NCI-H2196 (cell line): ENCODE results near the gene CNOT4.

Source experiments
- DNase-seq: peaks from one replicate; lab custom pipeline; 2025; ENCODE audit not compliant: unreplicated experiment; lab: John Stamatoyannopoulos, UW

CNOT4 gene

DNA sequence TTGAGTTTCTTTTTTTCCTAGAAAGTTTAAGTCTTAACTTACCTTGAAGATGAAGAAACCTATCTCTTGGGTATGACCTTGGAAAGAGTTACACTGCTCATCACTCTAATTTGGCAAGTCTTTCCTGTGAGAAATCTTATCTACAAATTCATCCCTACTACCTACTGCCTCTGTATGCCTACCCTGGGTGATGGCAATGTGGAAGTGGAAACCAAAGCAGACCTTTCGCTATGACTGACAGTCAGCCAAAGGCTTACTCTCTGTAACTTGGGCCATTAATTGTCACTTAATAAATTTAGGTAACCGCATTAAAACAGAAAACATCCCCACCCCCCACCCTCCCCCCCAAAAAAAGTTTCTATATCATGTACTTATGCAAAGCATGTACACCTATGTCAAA, 103.9 kb downstream of the CNOT4 start:
- DNase-seq, result no peak

DNA sequence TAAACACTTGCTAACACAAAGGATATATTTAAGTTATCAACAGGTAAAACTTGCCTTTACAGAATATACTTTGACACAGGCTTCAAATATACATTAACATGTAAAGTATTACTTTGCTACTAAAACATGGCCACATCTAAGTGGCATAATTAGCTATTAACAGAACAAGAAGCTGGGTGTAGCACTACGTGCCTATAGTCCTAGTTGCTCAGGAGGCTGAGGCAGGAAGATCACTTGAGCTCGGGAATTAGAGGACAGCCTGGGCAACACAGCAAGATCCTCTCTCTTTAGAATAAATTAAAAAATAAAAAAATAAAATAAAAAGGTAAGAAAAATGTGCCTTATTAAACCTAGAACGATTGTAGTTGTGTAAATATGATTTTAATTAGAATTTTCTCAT, 106.6 kb downstream of the CNOT4 start:
- no peak for DNase-seq

DNA sequence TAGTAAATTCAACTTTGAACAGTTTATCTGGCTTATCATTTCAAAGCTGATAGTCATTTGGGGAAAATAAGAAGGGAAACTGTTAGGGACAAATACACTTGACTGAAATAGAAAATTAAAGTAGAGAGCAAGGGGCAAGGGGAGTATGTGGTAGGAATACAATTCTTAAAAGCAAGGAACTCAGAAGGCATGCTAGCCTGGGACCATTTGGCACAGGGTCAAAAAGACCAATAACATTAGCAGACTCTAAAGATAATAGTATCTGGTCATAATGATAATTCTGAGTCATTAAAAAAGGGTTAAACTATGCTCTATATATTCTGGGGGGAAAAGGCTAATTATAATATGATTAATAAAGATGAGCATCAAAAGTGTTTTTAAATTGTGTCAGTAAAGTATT, 112.2 kb downstream of the CNOT4 start:
- no peak for DNase-seq

DNA sequence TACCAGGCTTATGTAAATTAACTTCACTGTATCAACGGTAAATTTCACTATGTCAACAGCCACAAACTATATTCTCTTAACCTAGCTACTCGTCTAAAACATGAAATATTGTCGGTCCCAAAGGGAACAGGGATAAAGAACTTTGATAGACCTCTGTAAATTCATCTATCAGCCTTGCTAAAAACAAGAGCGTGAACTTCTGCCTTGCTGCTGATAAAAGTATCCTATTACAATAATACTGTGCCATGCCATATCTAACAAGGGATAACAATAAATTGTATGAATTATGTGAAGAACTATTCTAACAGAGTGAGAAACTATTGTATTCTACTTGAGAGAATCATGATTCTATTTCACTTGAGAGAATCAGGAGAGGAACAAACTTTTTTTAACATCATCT, 117.2 kb downstream of the CNOT4 start:
- DNase-seq, result no peak

DNA sequence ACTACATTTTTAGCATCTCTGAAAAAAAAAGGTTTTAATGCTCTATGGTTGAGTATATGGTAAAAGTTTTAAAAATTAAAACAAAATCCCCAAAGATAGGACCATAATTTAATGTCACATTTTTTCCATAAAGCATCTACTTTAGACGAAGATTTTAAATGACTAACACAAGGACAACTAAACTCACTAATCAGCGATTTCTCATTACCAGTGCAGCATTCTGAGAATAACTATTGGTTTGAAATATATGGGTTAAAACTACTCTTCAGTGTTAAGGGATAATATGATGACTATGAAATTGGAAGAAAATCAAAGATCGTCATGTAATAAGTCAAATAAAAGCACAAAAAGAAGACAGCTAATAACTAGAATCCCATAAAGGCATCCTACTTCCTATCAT, 118.4 kb downstream of the CNOT4 start:
- DNase-seq, result no peak

DNA sequence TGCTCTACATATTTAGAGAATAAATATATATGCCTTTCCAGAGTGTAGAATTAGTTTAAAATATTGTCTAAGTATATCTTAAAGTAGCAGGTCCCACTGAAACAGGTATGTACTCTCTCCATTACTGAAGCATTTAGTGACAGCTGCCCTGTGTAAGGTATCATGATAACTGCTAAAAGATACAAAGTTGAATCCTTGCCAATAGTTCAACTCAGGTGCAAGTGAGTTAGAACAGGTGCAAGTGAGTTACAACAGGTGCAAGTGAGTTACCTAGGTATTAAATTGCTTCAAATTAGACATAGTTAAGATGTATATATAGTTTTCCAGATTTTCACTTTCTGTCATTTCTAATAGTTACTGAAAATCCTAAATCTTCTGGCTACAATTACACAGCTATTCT, 119.1 kb downstream of the CNOT4 start:
- peak; percentile 56 for DNase-seq

DNA sequence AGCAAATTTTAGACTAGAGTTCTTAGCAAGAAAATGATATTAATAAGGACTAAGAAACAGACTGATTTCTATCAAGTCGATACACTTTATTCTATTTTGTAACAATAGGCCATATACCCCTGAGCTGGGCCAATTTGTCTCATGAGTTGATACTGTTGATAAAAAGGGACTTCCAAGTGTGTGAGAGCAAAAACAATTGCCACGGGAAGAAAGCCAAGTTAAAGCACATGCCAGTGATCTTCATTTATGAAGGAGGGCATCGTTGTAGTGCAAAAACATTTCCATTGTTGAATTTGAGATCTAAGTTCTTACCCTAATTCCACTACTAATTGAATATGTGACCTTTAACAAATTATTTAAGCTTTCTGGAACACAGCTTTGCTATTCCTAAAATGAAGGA, 119.9 kb downstream of the CNOT4 start:
- no peak for DNase-seq

DNA sequence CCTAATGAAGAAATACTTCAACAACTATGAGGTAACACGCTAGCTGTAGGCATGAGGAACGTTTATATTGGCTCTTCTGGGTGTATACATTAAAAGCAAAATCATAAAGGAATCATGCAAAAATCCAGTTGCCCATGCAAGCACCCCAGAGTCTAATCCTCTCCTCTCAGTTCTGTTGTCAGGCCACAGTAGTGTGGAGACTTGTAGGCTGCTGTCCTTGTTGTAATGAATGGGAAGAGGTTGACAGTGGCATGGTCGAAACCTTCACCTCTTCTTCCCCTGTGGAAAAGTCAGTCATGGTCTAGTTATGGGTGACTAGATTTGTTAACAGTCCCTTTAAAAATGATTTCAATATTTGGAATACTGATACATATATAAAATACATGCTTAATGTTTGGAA, 121.3 kb downstream of the CNOT4 start:
- no peak for DNase-seq

DNA sequence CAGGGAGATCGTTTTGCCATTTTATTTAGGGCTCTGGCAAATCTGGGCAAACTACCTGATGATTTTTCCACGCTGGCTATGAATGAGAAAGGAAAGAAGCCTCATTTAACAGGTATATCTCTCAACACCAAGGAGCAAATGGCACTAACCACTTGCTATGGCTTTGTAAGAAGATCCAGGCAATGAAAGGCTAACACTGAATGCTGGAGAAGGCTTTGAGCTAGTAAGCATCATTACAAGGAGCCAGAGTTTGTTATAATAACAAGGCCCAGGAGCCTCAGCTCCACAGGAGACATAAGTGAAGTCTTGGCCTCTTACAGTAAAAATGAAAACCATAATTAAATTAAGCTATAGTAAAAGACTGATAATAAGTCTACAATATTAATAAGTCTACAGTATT, 123.1 kb downstream of the CNOT4 start:
- DNase-seq, result no peak

DNA sequence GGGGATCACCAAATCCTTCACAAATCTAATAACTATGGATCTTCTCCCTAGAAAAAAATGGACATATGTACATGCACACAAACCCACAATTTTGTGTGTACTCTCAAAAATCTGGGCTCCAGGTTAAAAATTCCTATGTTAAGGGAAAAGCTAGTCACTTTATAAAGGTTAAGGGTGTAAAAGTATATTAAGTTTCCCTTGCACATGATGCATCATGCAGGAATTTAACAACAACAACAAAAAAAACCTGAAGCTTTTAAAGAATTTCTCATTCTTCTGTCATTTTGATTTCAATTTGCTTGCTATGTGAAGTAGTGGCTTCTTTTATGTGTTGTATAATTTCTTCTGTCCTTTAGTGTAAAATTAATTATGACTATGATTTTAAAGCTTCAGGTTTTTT, 123.7 kb downstream of the CNOT4 start:
- DNase-seq, result no peak

DNA sequence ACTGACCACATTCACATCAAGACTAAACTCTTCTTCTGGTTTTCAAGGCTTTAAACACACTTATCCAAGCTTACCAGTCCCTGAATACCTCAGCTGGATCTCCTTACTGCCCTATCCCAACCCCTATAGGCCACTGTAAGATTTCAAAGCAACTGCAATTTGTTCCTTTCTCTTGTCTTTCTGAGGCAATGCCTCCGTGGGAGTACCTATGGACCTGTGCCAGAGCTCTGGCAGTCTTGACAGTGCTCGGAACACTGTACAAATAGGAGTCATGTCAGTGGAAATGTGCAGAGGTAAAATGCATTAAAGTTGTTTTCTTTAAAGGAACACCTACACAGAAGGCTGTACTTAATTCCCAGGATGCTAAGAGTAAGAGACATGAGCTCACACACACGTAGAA, 124.7 kb downstream of the CNOT4 start:
- peak; percentile 26 for DNase-seq

DNA sequence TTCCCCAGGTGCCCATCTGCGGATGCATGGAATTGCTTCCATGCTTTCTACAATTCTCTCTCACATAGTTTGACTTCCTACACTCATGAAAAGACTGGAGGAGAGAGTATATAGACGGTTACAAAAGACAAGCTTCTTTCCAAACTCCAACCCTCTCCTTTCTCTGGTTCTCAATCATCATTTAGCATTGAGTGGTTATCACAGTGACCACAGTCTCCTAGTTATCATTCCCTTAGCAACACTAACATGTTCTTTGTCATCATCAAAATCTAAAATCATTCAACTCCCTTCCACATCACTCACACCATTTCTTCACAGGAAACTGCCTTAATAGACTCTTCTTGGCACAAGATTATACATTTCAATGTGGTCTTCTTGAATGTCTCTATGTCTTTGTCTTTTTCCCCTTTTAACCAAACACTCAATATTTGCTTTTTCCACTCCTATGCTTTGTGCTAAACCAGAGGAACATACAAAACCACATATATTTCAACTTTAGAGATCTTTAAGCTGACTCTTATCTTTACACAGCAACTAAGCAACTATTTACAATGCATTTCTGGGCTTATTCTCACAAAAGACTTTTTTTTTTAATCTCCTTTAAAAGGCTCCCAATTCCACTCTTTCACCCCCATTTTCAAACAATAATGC, 126.3 kb downstream of the CNOT4 start:
- no peak for DNase-seq

DNA sequence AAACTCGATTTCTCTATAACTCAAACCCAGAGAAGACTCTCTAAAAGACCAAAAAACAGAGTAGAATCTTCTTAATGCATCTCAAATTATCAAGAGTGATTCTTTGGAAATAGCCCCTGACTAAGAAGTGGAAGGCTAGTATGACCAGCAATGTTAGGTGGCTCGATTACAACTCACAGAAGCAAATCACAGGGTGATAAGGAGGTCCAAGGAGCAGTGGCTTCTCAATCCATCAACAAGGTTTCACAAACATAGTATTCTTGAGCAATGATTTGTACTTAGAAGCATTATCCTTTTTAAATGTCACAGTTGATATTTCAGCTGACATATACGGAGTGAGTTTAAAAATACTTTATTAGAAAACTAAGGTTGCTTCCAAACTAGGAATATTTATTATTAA, 127.7 kb downstream of the CNOT4 start:
- DNase-seq, result no peak

DNA sequence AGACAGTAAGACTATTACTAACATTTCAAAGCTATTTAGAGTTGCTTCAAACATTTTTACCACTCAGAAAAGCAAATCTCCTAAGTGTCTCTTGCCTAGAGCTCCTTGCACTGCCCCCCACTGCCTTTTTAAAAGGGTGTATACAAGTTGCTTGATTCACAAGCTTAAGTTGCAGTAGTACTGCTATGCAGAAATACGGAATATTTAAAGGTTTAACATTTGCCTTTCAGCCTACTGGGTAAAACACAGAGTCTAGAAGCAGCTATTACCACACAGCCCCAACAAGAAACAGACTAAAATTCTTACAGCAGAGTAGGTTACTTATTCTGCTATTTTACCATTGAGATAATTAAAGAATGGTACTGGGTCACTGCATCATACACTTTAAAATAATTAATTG, 128.5 kb downstream of the CNOT4 start:
- DNase-seq, result no peak

DNA sequence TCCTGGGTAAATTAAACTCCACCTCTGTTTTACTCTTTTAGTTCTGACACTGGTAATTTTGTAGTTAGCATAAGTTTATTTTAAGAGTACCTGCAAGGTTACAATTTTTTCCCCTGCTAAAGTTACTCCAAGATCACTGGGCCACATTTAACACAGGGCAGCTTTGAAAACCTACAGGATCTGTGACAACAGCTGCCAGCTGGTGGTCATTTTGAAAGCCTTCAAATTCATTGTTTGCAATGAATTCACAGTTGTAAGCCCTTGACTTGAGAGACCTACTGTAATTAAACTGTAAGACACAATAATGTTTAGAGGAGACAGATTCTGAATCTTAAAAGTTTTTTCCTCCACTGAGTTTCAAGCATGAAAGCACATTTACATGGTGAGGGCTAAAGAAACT, 129.6 kb downstream of the CNOT4 start:
- no peak for DNase-seq

DNA sequence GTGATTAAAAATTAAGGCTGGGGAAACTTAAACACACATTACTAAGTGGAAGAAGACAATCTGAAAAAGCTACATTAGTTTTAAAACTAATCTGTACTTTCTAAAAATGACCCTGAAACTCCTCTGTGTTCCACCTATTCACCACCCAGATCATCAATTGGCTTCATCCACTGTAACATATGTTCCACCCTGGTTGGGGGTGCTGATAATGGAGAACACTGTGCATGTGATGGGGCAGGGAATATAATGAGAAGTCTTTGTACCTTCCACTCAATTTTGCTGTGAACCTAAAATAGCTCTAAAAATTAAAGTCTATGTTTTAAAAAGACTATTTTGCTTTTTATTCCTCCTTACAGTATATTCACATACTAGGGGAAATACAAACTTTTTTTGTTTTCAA, 132.7 kb downstream of the CNOT4 start:
- no peak for DNase-seq

DNA sequence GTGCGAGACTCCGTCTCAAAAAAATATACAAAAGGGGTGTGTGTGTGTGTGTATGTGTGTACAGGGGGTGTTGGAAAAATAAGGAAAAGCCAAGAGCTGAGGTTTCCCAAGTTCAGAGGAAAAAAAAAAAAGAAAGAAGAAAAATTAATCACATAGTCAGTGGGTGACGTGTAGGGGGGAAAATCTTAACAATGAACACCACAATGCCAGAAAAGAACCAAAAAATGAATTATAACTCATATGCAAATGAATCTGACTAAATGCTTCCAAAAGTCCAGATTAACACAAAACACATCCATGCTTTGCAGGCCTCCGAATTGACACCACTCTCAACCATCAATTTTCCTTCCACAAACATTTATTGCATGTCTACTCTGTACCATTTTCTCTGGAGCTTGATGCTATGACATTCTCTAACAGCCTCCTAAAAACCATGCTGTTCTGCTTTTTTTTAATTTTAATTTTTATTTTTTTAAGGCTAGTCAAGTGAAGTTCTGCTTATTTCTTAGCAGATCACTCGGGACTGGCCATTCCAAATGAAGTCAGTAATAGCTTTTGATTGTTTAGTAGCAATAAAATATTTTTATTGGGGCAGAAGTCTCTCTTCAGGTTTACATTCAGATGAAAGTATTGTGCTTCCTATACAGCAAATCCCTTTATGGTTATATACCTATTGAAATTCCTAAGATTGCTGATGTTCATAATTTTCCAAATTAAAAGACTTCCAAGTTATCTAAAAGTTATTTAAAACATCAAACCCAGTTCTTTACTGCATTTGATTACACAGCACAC, 133.8 kb downstream of the CNOT4 start:
- DNase-seq, result no peak

DNA sequence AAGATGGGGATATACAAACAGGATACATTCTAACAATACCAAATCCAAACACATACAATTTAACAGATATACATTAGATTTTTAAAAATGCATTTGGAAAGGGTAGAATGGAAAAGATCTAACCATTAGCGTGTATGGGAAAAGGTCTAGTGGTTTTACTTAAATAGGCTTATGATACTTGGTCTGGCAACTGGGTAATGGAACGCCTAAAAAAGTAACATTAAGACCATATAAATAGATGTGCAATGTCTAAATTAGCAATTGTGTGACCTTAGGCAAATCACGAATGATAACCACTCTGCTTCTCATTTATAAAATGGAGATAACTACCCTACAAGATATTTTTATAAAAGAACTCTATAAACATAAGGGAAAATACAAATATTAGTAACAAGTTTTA, 135.2 kb downstream of the CNOT4 start:
- DNase-seq, result no peak

DNA sequence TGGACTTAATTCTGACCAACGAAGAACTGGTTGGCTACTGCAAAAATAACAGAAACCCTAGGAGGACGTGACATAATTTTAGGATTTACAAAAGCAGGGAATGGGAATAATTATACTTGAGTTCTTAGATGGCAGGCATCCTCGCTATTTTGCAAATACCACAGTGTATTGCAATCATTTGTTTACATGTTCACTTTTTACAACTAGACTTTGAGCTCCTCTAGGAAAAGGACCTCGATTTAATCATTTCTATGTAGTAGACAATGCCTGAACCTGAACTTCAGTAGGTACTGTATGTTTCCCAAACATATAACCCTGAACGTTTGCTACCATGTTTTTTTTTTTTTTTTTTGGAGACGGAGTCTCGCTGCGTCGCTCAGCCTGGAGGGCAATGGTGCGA, 137.7 kb downstream of the CNOT4 start:
- no peak for DNase-seq

DNA sequence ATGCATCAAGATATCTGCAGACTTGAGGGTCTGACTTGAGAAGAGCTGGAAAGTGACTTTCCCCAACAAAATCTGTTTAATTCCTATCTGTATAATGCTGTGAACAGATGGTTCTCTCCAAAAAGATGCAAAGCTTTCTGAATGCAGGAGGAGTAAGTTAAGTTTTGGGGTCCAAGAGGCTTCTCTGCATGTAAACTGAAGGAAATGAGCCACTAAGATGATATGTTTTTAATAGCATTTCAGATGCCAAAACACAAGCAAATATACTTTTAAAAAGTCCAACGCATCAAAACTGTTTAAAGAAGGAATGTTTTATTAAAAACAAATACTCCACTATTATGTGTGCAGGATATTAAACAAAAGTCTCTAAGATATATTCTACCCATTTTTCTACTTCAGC, 139.2 kb downstream of the CNOT4 start:
- no peak for DNase-seq

DNA sequence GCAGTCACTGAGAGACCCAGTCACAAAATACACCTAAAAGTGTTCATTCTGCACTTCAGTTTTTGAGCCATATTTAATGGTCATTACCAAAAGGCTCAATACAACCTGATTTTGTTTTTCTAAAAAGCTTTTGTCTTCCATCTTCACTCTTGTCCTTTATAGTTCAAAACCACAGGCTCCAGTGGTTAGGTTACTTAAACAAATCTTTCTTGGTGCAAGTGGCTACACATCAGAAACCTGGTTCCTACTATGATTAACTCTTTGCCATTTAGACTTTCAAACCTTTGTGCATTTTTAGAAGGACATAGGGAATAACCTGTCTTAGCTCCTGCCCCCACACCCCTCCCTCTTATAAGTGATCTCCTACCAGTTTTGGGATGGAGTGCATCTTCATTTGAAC, 140.5 kb downstream of the CNOT4 start:
- DNase-seq, result no peak

DNA sequence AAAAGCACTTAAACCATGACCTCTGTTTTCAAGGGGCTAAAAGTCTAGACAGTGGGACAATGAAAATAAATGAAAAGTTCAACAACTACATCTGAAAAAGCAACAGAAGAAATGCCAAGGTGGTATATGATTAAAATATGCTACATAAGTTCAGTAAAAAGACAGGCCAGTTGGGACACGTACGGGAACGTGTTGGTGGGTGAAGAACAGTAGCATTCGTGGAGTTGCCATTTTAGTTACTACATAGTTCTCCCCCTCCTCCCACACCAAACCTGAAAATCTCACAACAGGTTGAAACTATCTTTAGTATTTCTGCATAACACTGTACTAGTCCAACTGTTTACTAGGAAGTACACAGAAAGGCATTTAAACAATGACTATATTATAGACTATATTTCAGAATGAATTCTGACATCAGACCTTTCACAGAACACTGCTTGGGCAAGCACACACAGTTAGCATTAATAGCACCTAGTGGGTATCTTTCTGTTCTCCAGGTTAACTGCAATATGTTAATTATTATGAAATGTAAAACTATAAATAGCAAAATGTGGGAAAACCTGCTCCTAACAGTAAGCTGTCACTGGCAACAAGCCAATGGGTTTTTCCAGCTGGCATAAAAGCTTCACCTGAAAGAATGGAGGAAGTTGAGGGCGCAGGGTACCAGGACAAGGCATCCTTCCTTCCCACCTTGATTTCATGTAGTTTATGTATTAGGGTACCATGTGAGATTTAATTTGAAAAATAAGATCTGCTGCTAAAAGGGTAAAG, 141.3 kb downstream of the CNOT4 start:
- no peak for DNase-seq
